H1 (cell line): ENCODE measurements around the gene TMEM198. TPM values are rescaled to one million over a fixed set of nuclear protein-coding genes. Genes with fewer than 3 reads are reported as not detected.

Experiments
- CHD7 ChIP-seq: fragments of 300-600 bp; sonication (generic); IDR thresholded peaks from 2 replicates; pipeline ENCODE4 v1.7.1; 2012; ENCODE audit warnings: low read length, moderate library complexity, mild to moderate bottlenecking, inconsistent platforms; ENCODE audit not compliant: insufficient replicate concordance
- JUN ChIP-seq: IDR thresholded peaks from 2 replicates; pipeline ENCODE4 v1.6.1; 2011; ENCODE audit warnings: low read depth, mild to moderate bottlenecking, improper control_type of control experiment, low read length
- POLR2A ChIP-seq, 2 experiments: IDR thresholded peaks; 1 replicate in 1 of 2; 2 replicates in 1 of 2; pipeline ENCODE4 v1.6.1; 2011; ENCODE audit warnings: low read depth in 2 of 2, low read length in 2 of 2, mild to moderate bottlenecking in 2 of 2; ENCODE audit errors: control extremely low read depth in 1 of 2
- RBBP5 ChIP-seq: IDR thresholded peaks from 2 replicates; pipeline ENCODE4 v1.7.1; 2012; ENCODE audit warnings: low read depth, mild to moderate bottlenecking, inconsistent platforms, low read length, moderate library complexity, borderline replicate concordance
- TEAD4 ChIP-seq: IDR thresholded peaks from 2 replicates; pipeline ENCODE4 v1.6.1; 2012; ENCODE audit warnings: low read depth, low read length, inconsistent platforms, mixed read lengths
- polyA plus RNA-seq, 7 experiments: library from polyadenylated mRNA; depleted of rRNA in 3 of 7; stranded (reverse) in 5 of 7; unstranded in 2 of 7; fragments of >200 nt in 5 of 7; fragments of 200-250 nt in 2 of 7; gene quantifications; 1 replicate in 5 of 7; 2 replicates in 1 of 7; 4 replicates in 1 of 7; pipeline versions ENCODE4 v1.2.1 to v1.2.3, GENCODE V29; 2011 to 2013; ENCODE audit warnings: missing spikeins in 2 of 7, mixed read lengths in 2 of 7
- total RNA-seq: library from RNA; stranded (reverse); fragmentation: NEBNext Ultra II Directional; extraction: Animal tissue kit (Norgen Biotek cat#: 25700); gene quantifications from 2 replicates; pipeline ENCODE4 v1.2.1, GENCODE V29; 2021

Gene TMEM198
- total and polyA plus RNA-seq, 2 of the 8 experiments (the other 6 are each of a cell fraction or from before 2014, with no cell fraction given): 10.2 to 10.4 TPM

- TF ChIP-seq CHD7 (peak; percentile 80), POLR2A (IDR thresholded peaks at IDR 0.05; ENCODE audit: control extremely low read depth in 1 of 2, low read depth in 2 of 2, low read length in 2 of 2) (peak in 1 of 2 experiments; percentile 44; a peak in 1 of 3 replicates), JUN (no peak), RBBP5 (no peak), TEAD4 (peak; percentile 55; the same call in 1 of the 2 replicates)
Measured at GRCh38 chr2:219560037-219560892, 16.4 kb downstream of the TMEM198 start (continued).
